ENCODE measurements around the gene ZNF573. TPM values are rescaled to one million over a fixed set of nuclear protein-coding genes. Genes with fewer than 3 reads are reported as not detected.

Gene ZNF573
- total RNA-seq, 1 donor: 6.0 TPM

- DNase-seq (ENCODE audit: low read depth): no peak
- TF ChIP-seq, protein P1, sequence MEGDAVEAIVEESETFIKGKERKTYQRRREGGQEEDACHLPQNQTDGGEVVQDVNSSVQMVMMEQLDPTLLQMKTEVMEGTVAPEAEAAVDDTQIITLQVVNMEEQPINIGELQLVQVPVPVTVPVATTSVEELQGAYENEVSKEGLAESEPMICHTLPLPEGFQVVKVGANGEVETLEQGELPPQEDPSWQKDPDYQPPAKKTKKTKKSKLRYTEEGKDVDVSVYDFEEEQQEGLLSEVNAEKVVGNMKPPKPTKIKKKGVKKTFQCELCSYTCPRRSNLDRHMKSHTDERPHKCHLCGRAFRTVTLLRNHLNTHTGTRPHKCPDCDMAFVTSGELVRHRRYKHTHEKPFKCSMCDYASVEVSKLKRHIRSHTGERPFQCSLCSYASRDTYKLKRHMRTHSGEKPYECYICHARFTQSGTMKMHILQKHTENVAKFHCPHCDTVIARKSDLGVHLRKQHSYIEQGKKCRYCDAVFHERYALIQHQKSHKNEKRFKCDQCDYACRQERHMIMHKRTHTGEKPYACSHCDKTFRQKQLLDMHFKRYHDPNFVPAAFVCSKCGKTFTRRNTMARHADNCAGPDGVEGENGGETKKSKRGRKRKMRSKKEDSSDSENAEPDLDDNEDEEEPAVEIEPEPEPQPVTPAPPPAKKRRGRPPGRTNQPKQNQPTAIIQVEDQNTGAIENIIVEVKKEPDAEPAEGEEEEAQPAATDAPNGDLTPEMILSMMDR (IDR thresholded peaks at IDR 0.05; ENCODE audit: insufficient read depth, low read depth, low read length): no peak
- H3K4me3 ChIP-seq (ENCODE audit: low read depth, low read length): no peak overlapping the region
Measured at GRCh38 chr19:37698216-37698615, 81.2 kb downstream of the ZNF573 start.

DNA sequence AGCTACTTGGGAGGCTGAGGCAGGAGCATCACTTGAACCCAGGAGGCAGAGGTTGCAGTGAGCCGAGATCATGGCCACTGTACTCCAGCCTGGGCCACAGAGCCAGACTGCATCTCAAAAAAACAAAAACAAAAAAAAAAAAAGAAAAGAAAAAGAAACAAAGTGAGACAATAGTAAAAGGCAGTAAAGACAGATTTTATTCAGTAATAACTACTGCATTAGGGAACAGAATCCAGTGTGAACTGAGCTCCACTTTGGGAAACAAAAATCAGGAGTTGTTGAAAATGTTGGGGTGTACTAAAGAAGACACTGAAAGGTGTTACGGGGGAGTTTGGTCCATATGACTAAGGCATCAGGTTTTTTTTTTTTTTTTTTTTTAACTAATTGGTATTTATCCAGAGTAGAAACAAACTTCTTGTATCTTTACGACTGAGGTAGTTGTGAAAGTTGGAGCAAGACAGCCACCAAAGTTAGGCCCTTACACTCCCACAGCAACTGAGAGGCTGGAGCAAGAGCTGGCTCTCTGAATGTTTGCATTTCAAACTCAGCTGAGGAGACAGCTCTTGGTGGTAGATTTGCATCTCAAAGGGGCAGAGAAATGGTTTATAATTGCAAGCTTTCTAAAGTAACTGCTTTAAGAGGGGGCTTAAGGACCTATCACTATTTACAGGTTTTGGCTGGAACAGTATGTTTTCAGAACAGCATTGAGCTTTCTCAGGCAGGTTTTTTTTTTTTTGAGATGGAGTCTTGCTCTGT lies 84.1 kb downstream of the ZNF573 start:
- DNase-seq (ENCODE audit: low read depth): no peak
- TF ChIP-seq, protein P1 (IDR thresholded peaks at IDR 0.05; ENCODE audit: insufficient read depth, low read depth, low read length): no peak
- H3K4me3 ChIP-seq (ENCODE audit: low read depth, low read length): no peak overlapping the region

- DNase-seq (ENCODE audit: low read depth): no peak
- H3K4me3 ChIP-seq (ENCODE audit: low read depth, low read length): no peak overlapping the region
- TF ChIP-seq, protein P1 (IDR thresholded peaks at IDR 0.05; ENCODE audit: insufficient read depth, low read depth, low read length): no peak
Measured at GRCh38 chr19:37692956-37693620, 86.3 kb downstream of the ZNF573 start.

DNA sequence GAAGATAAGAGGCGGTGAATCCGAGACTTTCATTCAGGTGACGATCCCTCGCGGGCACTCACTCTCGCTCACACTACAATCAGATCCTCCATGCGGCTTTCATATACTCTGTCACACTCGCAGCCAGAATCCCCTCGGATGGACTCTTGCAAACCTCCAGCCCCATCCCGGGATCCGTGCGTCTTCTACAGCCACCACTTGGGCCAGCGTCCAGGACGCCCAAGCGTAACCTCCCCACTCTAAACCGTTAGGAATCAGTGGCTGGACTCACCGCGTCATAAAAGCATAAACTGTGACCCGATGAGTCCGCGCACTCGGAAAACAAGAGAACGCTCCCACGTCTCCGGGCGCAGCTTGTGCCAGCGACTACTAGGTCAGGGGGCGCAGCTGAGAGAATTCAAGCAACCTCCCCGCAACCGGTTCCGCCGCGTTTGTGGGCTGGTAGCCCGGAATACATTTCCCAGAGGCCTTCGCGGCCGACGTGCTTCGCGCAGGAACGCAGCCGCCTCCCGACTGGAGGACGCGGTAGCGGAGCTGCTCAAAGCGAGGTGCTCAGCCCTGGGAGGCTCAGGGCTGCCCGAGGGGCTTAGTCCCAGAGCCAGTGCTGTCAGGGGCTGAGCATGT lies 87.4 kb downstream of the ZNF573 start:
- peak; percentile 88 for DNase-seq (ENCODE audit: low read depth)
- TF ChIP-seq, protein P1 (IDR thresholded peaks at IDR 0.05; ENCODE audit: insufficient read depth, low read depth, low read length): peak; percentile 6
- H3K4me3 ChIP-seq (ENCODE audit: low read depth, low read length): peak overlapping the region; percentile 64

Small RNAs within 50 kb of the gene (small RNA-seq; reads per million reads assigned to genes)
- not detected for gene SELENOKP1

Other genes starting within 250 kb of the ZNF573 start
- gene ZNF571, start 184.8 kb downstream of the ZNF573 start, total RNA-seq: 1.6 and 2.6 TPM in 2 replicates
- 0.32 and 0.86 TPM in 2 replicates for gene ZNF540, start 184.7 kb downstream of the ZNF573 start, total RNA-seq
- 21.6 and 25.1 TPM in 2 replicates for gene ZFP30, start 124.1 kb downstream of the ZNF573 start, total RNA-seq
- 1.6 and 4.3 TPM in 2 replicates for gene ZNF607, start 59.8 kb downstream of the ZNF573 start, total RNA-seq
- gene WDR87, start 127.0 kb upstream of the ZNF573 start, total RNA-seq: not detected in 2 replicates
- gene SIPA1L3, start 127.6 kb upstream of the ZNF573 start, total RNA-seq: 19.0 and 20.3 TPM in 2 replicates

Measured in fibroblast of villous mesenchyme (primary cell).